DMS153 (cell line): Measurements from ENCODE around the gene CLEC4M.
"Not testable (repeated sequence)": the region's sequence is repeated elsewhere in the genome, so short reads cannot be mapped to it uniquely, and the experiment has no call there.

Experiments used
- DNase-seq: peaks from one replicate; lab custom pipeline; 2025; lab: John Stamatoyannopoulos, UW

Gene CLEC4M

DNA sequence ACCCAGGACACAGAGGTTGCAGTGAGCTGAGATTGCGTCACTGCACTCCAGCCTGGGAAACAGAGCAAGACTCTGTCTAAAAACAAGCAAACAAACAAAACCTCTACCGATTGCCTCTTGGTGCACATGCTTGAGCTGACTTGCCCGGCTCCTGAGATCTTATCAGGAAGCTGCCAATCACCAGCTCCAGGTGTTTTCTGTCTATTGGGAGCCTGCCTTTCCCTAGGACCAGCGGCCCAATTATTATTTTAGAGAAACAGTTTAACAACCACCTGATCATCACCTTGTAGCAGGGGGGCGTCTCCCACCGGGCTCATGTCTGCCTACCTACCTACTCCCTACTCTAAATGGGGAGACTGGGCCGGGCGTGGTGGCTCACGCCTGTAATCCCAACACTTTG is 10.8 kb downstream of the CLEC4M start:
- no peak for DNase-seq

DNA sequence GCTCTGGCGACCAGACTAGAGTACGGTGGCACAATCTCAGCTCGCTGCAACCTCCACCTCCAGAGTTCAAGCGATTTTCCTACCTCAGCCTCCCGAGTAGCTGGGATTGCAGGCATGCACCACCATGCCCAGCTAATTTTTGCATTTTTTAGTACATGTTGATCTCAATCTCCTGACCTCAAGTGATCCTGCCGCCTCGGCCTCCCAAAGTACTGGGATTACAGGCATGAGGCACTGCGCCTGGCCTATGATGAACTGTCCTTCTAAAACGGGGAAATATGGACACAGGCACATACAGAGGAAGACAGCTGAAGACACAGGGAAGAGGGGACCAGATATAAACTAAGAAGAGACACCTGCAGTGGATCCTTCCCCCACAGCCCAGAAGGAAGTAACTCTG is 12.7 kb downstream of the CLEC4M start:
- no peak for DNase-seq

DNA sequence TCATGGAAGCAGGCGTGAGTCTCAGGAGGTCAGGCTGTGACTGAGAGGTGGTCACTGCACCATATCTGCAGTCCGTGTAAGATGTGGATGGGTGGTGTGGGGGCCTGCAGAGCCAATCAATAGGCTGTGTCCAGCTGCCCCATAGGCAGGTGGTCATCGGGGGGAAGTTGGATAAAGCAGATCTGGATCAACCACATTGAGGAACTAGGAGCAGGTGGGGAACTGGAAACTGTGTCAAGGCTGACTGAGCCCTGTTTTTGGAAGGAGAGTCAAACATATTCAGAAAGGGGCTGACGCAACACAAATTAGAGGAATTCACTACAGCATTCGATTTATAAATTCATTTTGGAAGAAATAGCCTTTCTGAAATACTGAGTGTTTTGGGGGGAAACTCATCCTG is 15.0 kb downstream of the CLEC4M start:
- no peak for DNase-seq

DNA sequence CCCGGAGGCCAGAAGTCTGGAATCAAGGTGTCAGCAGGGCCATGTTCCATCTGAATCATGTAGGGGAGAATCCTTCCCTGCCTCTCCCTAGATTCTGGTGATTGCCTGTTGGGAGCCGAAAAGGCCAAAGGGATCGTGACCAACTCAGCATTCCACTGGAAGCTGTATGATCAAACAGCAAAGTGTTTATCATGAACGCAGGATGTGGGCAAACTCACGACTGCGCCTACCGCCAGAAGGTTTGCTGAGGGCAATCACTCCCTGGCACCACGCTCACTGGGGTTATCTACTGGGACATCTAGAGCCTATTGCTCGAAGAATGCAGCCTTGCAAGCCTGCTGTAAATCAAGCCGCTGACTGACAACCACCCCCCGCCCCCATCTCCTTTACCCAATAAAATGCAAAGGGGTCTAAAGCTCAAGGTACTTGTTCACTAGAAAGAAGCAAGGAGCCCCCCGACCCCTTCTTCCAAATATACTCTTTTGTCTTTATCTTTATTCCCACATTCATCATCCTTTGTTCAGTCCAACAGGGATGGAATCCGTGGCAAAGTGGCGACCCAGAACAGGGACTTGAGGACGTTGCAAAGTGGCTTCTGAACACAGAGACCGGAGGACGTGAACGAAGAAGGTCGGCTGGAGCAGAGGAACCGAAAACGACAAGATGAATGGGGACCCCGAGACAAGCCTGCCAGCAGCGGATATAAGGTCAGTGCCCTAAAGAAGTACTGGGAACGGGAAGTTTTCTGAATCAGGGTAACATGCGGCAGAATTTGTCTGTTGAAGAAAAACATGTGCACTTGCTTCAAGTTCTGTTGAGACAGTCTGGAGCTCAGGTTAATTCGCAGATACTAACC is 16.8 kb downstream of the CLEC4M start:
- DNase-seq = no peak

DNA sequence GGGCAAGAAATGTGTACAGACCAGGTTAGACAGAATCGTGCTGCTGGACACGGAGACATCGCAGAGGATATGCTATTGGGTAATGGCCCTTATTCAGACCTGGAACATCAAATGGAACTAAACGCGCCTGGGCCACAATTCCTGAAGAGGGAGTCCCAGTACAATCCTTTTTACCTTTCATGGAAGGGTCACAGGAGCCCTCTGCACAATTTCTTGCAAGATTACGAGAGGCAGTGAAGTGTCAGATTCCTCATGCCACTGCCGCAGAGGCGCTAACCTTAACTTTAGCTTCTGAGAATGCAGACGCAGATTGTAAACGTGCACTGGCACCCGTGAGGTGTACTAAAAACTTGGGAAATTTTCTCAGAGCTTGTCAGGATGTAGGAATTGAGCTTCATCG is 18.1 kb downstream of the CLEC4M start:
- DNase-seq = no peak

DNA sequence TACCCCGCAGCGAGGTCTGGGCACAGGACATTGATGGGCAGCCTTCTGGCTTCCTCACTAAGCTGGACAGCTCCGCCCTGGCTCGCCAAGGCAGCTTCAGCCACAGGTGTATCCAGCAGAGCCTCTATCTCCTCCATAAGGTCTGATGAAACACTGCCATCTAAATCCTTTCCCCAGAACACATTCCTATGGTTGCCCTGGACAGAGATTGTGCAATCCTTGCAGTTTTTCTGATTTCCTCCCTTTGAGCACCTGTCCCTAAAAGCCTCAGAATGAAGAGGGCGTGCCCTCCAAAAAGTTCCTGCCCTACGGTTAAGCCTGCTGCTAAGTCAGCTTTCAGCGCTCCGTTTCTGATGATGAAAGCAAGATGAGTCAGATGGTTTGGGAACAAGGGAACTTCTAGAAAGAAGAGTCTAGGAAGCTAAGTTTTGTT is 21.0 kb downstream of the CLEC4M start:
- DNase-seq = no peak

DNA sequence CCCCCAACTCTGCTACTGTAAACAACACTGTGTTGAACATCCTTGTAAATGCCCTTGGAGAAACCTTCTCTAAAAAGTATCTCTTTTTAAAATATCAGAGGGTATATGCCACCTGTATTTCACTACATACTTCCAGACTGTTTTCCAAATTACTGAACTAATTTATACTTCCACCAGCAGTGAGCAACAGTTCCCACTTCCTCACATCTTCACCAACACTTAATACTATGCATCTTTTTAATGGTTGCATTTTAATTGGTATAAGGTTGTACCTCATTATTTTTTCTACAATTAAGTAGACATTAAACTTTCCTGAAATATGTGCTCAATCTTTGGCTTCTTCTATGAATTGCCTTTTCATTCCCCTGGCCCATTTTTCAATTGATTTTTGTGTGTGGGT is 21.8 kb downstream of the CLEC4M start:
- no peak for DNase-seq

DNA sequence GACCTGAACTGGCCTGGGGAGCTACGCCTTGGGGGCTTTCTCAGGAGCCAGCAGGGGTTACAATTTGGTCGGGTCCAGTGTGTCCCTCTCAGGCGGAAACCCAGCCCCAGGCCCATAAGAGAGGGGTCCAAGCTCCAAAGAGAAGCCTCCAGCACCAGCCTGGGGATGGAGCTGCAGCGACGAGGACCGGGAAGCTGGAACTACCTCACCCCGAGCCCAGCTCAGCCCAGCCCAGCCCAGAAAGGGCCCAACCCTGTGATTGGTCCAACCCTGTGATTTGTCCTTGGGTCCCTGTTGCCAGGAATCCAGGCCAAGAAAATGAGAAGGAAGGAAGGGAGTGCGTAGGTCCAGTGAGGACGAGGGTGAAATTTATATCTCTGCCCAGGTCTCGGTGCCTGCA is 24.1 kb downstream of the CLEC4M start:
- DNase-seq = no peak

DNA sequence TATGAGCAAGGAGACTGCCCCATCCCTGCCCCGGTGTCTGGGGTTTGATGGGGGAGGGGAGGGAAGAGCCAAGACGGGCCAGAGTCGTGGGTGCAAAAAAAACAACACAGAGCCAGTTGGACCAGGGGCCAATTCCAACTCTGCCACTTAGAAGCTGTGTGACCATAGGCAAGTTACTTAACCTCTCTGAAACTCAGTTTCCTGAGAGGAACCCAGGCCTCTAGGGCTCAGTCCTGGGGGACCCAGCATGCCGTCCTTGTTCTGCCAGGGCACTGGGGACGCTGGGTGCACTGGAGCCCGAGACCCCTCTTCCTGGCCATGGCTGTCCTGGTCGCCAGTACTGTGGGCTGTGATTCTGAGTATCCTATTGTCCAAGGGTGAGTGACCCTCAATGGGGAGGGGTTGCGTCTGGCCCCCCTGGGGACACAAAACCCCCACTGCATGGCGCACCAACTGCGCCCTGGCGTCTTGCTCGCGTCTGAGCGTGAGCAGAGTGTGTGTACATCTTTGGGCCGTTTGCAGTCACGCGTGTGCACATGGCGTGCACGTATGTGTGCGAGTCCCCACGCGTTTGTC is 24.6 kb downstream of the CLEC4M start:
- no peak for DNase-seq

DNA sequence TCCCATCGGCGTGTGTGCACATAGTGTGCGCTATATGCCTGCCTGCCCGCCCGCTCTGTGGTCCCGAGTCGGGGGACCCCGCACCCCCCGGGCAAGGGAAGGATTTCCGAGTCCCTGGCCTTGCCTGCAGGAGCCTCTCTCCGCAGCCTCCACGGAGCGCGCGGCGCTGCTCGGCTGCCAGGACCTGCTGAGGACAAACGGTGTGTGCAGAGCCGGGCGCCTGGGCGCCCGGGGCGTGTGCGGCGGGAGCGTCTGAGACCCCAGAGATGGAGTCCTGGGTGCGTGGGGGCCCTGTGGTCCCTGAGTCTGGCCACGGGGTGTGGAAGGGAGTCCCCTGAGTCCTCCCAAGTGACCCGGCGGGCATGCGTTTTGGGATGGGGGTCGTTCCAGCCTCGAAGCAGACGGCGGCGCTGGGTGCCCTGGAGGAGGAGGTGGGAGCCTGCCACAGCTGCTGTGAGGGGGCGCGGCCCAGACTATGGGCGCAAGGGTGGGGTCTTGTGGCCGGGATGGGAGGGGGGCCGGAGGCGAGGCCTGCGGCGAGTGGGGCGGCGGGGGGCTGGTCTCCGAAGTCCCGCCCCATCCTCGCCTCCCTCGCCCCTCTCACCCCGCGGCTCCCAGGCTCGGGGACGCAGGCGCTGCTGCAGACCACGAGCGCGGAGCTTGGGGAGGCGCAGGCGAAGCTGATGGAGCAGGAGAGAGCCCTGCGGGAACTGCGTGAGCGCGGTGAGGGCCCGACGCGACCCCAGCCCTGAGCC is 25.3 kb downstream of the CLEC4M start:
- no peak for DNase-seq

DNA sequence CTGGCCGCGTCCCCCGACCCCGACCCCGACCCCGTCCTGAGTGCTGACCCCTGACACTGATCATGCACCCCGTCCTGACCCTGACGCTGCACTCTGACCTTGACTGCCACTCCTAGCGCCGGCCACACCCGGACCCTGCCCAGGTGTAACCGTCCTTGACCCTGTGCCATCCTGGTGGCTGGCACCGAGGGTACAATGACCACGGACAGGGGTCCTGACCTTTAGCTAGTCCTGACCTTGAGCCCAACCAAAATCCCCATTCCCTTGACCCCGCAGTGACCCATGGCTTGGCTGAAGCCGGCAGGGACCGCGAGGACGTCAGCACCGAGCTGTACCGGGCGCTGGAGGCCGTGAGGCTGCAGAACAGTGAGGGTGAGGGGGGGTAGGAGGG is 25.9 kb downstream of the CLEC4M start:
- DNase-seq = no peak

DNA sequence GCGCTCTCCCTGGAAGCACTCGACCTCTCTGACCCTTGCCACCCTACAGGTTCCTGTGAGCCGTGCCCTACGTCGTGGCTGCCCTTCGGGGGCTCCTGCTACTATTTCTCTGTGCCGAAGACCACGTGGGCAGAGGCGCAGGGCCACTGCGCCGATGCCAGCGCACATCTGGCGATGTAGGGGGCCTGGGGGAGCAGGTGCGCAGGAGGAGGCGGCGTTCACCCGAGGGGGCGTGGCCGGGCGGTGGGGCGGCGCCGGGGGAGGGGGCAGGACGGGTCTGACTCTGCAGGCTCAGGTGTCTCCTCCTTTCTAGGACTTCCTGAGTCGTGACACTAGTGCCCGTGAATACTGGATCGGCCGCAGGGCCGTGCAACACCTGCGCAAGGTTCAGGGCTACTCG is 26.4 kb downstream of the CLEC4M start:
- peak; percentile 9 for DNase-seq

DNA sequence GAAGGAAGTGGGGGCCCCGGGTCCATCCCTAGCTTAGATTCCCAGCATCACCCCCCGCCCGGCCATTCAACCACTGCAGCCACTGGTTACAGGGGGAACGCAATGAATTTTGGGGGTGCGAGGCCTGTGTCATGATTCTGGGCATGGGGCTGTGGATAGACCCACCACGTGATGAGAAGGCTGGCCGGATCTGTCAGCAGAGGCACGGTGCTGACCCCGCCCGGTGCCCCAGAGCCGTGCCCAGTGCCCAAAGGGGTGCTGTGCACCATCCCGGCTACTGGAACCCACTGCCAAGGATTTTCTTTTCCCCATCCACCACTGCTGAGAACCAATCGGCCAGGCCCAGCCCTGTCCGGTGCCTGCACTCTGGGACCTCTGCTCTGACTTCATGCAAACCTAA is 27.4 kb downstream of the CLEC4M start:
- DNase-seq = no peak

DNA sequence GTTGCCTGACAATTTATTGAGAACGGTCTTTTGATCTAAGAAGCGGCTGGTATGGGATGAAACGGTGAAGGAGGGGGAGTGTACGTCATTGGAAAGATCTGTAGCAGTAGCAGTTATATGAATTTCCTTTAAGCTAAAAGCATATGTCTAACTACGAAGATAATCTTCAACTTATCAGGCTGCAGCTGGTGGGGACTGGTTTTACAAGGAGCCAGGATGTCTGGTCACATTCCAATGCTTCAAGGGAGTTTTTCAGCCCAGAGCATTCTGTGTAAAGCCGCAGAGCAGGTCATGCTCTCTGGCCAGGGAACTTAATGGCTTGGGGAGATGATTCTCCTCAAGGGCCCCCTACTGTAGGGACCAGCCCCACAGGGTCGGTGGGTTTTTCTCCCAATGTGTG is 29.2 kb downstream of the CLEC4M start:
- no peak for DNase-seq

DNA sequence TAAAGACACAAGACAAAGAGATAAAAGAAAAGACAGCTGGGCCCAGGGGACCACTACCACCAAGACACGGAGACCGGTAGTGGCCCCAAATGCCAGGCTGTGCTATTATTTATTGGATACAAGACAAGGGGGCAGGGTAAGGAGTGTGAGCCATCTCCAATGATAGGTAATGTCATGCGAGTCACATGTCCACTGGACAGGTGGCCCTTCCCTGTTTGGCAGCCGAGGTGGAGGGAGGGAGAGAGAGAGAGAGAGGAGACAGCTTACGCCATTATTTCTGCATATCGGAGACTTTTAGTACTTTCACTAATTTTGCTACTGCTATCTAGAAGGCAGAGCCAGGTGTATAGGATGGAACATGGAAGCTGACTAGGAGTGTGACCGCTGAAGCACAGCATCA is 29.7 kb downstream of the CLEC4M start:
- DNase-seq = not testable (repeated sequence)

DNA sequence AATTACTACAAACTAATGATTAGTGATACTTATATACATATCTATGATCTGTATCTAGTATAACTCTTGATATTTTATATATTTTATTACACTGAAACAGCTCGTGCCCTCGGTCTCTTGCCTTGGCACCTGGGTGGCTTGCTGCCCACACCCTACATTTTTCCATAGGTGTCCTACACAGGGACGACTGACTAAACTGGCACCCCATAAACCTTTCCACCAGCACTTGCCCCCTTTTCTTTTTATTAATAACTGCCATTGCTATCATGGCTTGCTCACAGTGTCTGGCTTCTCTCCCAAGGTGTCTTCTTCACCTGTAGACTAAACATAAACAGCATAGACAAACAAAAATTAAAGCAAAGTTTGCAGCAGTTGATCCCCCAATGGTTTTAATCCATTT is 30.4 kb downstream of the CLEC4M start:
- DNase-seq = no peak

DNA sequence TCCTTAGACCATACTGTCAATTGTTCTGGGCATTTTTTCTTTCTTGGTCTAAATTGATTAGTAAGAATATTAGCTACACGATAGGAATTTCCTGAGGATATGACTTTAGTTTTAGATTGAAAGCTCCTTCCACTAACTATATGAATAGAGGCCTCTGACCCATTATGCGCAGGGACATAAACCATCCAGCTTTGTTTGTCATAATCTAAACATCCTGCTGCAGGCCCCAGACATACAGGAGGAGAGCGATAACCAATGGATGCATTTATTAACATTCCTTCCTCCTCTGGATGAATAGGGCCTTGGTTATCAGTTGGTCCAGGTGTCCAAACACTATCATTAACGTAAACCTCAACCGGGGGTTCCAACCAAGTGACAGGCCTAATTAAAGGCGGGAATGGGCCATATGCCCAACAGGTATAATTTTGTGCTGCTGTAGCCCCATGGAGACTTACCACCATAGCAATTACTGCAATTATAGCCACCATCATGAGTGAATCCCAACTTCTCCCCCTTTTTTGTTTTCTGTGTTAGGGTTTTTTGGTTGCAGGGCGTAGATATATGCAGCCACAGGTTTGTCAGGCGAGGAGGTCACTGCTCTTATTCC is 32.6 kb downstream of the CLEC4M start:
- peak; percentile 74 for DNase-seq

DNA sequence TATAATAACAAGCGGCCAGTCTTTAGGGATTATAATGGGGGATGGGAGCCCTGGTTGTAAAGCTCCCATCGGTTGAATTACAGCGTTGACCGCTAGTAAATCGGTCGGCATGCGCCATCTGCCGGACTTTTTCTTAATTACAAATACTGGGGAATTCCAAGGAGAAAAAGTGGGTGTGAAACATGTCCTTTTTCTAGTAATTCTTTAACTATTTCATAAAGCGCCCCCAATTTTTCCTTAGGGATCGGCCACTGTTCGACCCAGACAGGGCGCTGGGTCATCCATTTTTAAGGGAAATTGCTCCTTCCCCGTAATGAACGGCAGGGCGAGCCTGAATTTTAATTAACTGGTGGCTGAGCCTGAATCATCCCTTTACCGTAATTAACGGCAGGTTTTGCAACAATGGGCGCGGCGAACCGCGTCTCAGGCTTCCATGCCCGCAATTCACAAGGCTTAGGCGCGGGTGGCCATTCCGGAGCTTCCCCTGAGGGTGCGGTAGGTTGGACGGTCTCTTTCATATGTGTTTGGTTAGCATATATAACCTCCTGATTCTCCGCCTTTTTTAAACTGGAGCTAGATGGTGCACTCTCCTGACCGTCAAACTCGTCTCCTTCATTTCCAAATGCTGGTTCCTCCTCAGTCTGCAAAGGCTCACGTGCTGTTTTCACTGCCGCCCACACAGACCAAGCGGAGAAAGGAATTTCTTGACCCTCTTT is 36.8 kb downstream of the CLEC4M start:
- peak; percentile 47 for DNase-seq

DNA sequence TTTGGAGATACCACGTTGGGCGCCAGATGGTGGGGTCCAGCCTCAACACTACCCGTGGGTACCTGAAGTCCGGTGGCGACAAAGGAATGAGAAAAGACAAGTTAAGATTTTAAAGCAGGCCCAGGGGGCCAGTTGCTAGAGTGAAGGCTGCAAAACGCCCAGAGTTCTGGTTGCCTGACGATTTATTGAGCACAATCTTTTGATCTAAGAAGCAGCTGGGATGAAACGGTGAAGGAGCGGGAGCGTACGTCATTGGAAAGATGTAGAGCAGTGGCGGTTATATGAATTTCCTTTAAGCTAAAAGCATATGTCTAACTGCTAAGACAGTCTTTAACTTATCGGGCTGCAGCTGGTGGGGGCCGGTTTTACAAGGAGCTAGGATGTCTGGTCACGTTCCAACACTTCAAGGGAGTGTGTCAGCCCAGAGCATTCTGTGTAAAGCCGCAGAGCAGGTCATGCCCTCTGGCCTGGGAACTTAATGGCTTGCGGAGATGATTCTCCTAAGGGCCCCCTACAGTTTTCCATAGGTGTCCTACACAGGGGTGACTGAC is 38.1 kb downstream of the CLEC4M start:
- DNase-seq = no peak

DNA sequence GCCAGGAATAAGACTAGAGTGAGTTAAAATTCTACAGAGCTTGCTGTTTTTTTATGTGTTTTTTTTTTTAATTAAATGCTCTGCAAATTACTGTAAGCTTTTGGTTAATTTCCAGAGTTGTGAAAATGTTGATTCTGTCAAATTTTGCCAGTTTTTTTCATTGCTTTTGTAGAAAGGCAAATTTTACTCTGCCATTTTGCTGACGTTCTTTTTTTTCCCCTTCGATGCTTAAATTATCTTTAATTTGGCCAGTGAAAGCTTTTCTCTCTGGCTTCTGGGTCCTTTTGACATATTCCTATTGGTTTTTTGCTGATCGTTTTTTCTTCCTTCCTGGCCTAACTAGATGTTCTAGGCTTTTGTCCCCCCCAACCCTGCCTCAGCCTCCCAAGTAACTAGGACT is 43.2 kb downstream of the CLEC4M start:
- no peak for DNase-seq

DNA sequence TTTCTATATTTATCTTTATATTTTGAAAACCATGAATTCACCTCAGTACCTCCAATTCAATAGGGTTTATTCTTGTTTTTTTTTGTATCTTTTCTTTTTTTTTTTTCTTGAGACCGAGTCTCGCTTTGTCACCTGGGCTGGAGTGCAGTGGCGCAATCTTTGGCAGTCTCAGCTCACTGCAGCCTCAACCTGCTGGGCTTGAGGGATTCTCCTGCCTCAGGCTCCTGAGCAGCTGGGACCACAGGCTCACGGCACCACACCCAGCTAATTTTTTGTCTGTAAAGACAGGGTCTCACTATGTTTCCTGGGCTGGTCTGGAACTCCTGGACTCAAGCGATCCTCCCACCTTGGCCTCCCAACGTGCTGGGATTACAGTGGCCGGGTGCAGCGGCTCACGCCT is 43.8 kb downstream of the CLEC4M start:
- DNase-seq = no peak

DNA sequence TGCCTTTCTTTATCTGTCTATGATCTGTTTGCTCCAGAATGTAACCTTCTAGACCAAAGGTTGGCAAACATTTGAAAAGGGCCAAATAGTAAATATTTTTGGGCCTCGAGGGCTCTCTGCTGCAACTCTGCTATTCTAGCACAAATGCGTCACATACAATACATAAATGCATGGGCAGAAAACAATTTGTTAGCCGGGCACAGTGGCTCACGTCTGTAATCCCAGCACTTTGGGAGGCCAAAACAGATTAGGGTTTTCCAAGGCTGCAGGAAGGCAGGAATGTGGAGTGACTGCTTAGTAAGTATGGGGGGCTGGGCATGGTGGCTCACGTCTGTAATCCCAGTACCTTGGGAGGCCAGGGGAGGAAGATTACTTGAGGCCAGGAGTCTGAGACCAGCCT is 45.1 kb downstream of the CLEC4M start:
- no peak for DNase-seq
